ENCODE measurements around the gene ZNF160.
"Not testable (repeated sequence)": the region's sequence is repeated elsewhere in the genome, so short reads cannot be mapped to it uniquely, and the experiment has no call there.

Gene ZNF160

DNA sequence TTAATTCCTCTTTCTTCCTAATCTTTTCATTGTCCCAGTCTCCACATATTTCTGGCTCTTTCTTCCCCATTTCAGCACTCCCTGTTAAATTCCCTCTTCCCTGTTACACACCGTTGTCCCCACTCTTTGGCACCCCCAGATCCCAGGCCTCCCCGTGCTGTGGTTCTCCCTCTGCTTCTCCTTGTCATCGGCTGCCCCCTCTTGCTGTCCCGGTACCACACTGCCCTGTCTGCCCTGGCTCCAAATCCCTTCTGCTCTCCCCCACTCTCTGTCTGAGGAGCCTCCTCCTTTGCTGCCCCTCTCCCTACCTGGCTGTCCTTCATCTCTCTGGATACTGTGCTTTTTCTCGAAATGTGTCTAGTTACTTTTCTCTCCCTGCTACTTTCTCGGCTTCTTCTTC lies 28.5 kb upstream of the ZNF160 start:
- TF ChIP-seq, protein P1, sequence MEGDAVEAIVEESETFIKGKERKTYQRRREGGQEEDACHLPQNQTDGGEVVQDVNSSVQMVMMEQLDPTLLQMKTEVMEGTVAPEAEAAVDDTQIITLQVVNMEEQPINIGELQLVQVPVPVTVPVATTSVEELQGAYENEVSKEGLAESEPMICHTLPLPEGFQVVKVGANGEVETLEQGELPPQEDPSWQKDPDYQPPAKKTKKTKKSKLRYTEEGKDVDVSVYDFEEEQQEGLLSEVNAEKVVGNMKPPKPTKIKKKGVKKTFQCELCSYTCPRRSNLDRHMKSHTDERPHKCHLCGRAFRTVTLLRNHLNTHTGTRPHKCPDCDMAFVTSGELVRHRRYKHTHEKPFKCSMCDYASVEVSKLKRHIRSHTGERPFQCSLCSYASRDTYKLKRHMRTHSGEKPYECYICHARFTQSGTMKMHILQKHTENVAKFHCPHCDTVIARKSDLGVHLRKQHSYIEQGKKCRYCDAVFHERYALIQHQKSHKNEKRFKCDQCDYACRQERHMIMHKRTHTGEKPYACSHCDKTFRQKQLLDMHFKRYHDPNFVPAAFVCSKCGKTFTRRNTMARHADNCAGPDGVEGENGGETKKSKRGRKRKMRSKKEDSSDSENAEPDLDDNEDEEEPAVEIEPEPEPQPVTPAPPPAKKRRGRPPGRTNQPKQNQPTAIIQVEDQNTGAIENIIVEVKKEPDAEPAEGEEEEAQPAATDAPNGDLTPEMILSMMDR (IDR thresholded peaks at IDR 0.05; ENCODE audit: low read depth, low read length) = no peak
- Histone ChIP-seq H3K36me3 (no peaks in the 10 kb centered on the region), H3K9me3 (peaks cover 7% of the 10 kb centered on the region), H3K4me3 (ENCODE audit: low read depth, low read length) (no peak overlapping the region), H3K27me3 (no peaks in the 10 kb centered on the region), H3K4me1 (no peaks in the 10 kb centered on the region)
- DNase-seq = no peak

DNA sequence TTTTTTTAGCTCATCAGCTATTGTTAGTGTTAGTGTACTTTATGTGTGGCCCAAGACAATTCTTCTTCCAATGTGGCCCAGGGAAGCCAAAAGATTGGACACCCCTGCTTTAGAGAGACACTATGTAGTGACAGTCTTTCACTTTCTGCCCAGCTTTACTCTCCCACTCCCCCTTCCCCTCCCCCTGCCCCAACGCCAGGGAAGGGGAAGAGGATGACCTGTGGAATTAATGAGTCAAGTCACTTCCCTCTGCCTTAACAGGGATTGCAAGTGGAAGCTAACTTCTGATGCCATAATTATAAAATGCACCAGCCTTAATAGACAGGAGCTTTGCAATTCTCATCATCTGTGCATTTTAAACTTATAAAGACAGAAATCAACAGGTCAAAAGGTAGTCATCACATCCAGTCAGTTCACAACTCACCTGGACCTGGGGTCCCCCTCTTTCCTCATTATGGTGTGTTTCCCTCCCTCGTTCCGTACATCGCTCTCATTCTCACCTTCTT lies 27.9 kb upstream of the ZNF160 start:
- Histone ChIP-seq H3K9me3 (peaks cover 7% of the 10 kb centered on the region), H3K4me3 (ENCODE audit: low read depth, low read length) (no peak overlapping the region), H3K36me3 (no peaks in the 10 kb centered on the region), H3K27me3 (no peaks in the 10 kb centered on the region), H3K4me1 (no peaks in the 10 kb centered on the region)
- DNase-seq = no peak
- TF ChIP-seq, protein P1 (IDR thresholded peaks at IDR 0.05; ENCODE audit: low read depth, low read length) = no peak

DNA sequence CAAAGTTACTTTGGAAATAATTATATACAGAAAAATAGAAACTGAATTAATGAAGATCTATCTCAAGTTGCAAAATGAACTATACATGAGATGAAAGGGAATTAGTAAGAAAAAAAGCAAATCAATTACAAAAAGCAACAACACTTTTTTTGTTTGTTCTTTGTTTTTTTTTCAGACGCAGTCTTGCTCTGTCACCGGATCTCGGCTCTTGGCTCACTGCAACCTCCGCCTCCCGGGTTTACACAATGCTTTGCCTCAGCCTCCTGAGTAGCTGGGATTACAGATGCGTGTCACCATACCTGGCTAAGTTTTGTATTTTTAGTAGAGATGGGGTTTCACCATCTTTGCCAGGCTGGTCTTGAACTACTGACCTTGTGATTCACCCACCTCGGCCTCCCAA lies 27.3 kb upstream of the ZNF160 start:
- Histone ChIP-seq H3K9me3 (peaks cover 7% of the 10 kb centered on the region), H3K4me1 (no peaks in the 10 kb centered on the region), H3K4me3 (ENCODE audit: low read depth, low read length) (no peak overlapping the region), H3K36me3 (no peaks in the 10 kb centered on the region), H3K27me3 (no peaks in the 10 kb centered on the region)
- no peak for DNase-seq
- TF ChIP-seq, protein P1 (IDR thresholded peaks at IDR 0.05; ENCODE audit: low read depth, low read length) = no peak

DNA sequence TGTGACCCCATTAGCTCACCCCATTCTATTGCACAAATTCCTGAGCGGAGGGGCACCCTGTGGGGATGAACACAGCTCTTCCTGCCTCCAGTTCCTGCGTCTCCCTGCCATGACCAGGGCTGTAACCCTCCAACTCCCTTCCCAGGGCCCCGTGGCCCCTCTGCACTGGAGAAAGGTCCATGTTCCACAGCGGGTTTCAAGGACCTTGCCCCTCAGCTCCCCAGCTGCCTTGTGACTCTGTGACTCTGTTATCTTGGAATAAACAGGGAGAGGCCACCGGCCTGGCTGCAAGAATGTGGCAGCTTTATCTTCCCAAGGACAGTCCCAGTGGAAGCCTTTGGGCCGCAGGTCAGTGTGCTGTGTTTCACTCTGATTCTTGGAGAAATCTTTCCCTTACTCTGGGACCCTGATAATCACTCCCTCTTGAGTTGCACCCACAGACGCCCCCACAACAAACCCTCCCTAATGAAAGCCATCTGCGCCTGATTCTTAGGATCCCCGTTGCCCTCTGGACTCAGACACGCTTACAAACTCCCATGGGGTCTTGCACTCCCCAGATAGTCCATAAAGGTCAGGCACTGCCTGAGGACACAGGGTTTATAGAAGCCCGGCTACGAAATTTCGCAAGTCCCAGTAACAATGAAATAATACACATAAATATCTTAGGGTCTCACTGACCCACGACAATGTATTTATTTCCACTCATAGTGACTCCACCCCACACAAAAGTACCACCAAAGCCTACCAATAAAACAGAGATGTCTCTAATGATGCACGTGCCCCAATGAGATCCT lies 23.7 kb upstream of the ZNF160 start:
- H3K4me3 ChIP-seq (ENCODE audit: low read depth, low read length) = not testable (repeated sequence)

DNA sequence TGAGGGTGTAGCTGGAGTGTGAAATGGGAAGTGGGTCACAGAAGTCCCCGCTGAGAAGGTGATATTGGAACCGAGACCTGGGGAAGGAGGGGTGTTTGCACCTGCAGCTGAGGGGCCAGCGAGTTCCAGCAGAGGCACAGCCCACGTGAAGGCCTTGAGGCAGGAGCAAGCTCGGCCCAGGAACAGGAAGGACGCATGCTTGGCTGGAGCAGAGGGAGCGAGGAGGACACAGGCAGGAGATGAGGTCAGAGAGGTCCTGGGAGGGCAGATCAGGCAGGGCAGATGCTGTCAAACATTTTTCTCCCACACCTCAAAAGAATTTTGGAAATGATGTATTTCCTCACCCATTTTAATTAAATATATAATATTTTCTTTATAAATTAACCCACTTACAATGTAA lies 20.2 kb upstream of the ZNF160 start:
- no peak overlapping the region for H3K4me3 ChIP-seq (ENCODE audit: low read depth, low read length)

More for the DNA sequence above, 23.7 kb upstream of the ZNF160 start:
- not testable (repeated sequence) for H3K9me3 ChIP-seq, DNase-seq, H3K4me1 ChIP-seq, H3K27me3 ChIP-seq, H3K36me3 ChIP-seq

DNA sequence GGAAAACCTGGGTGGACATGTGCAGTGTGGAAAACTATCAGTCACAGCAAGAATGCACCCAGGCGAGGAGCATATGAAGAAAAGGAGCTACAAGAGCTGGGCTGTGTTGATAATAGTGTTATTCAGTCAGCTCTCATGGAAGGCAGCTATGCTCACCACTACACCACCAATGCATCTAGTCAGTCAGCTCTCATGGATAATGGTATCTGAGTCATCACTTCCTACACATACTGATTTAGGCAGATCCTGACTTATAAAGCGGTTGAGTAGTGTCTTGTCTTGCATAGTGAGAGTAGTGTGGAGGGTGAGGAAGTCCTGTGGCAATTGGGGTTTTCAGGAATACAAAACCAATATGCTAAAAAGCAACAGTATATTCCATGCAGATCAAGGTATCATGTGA lies 9.1 kb upstream of the ZNF160 start:
- no peaks in the 10 kb centered on the region for H3K9me3 ChIP-seq
- no peak for DNase-seq
- TF ChIP-seq, protein P1 (IDR thresholded peaks at IDR 0.05; ENCODE audit: low read depth, low read length) = no peak
- no peak overlapping the region for H3K4me3 ChIP-seq (ENCODE audit: low read depth, low read length)
- H3K36me3 ChIP-seq = no peaks in the 10 kb centered on the region
- H3K27me3 ChIP-seq = no peaks in the 10 kb centered on the region
- no peaks in the 10 kb centered on the region for H3K4me1 ChIP-seq

More for the DNA sequence above, 20.2 kb upstream of the ZNF160 start:
- Histone ChIP-seq H3K4me1 (no peaks in the 10 kb centered on the region), H3K36me3 (no peaks in the 10 kb centered on the region), H3K9me3 (no peaks in the 10 kb centered on the region), H3K27me3 (no peaks in the 10 kb centered on the region)
- no peak for DNase-seq
- TF ChIP-seq, protein P1 (IDR thresholded peaks at IDR 0.05; ENCODE audit: low read depth, low read length) = no peak
